Osteocyte (in vitro differentiated cells): ENCODE measurements around the gene GALNT7. TPM values are rescaled to one million over a fixed set of nuclear protein-coding genes. Genes with fewer than 3 reads are reported as not detected.

Experiments used
- DNase-seq: peaks from one replicate; pipeline ENCODE4 v3.0.0; 2021; ENCODE audit warnings: mixed read lengths; ENCODE audit not compliant: unreplicated experiment; ENCODE audit errors: extremely low spot score
- H3K27ac Mint-ChIP-seq: one replicate; pipeline ENCODE4 v1.8.0; 2021; ENCODE audit warnings: mild to moderate bottlenecking, mixed read lengths; ENCODE audit not compliant: unreplicated experiment
- H3K27me3 Mint-ChIP-seq: one replicate; pipeline ENCODE4 v1.8.0; 2021; ENCODE audit warnings: mixed read lengths; ENCODE audit not compliant: unreplicated experiment
- H3K36me3 Mint-ChIP-seq: one replicate; pipeline ENCODE4 v1.8.0; 2021; ENCODE audit warnings: mixed read lengths; ENCODE audit not compliant: unreplicated experiment
- H3K4me1 Mint-ChIP-seq: one replicate; pipeline ENCODE4 v1.8.0; 2021; ENCODE audit warnings: mixed read lengths; ENCODE audit not compliant: unreplicated experiment
- H3K4me3 Mint-ChIP-seq: one replicate; pipeline ENCODE4 v1.8.0; 2021; ENCODE audit warnings: mild to moderate bottlenecking, moderate library complexity, mixed read lengths; ENCODE audit not compliant: unreplicated experiment
- H3K9me3 Mint-ChIP-seq: one replicate; pipeline ENCODE4 v1.8.0; 2021; ENCODE audit warnings: mixed read lengths; ENCODE audit not compliant: unreplicated experiment
- total RNA-seq: library from RNA; stranded (reverse); gene quantifications from 2 replicates; pipeline ENCODE4 v1.2.1, GENCODE V29; 2021
- TF ChIP-seq, protein P1 (sequence below): fragments of 200-600 bp; sonication (generic); IDR thresholded peaks from 2 replicates; pipeline ENCODE4 v1.5.0; 2021; ENCODE audit warnings: antibody characterized with exemption, mild to moderate bottlenecking, moderate library complexity

GALNT7 gene
- total RNA-seq, 1 donor from 2014 or later: 38.5 TPM

DNA sequence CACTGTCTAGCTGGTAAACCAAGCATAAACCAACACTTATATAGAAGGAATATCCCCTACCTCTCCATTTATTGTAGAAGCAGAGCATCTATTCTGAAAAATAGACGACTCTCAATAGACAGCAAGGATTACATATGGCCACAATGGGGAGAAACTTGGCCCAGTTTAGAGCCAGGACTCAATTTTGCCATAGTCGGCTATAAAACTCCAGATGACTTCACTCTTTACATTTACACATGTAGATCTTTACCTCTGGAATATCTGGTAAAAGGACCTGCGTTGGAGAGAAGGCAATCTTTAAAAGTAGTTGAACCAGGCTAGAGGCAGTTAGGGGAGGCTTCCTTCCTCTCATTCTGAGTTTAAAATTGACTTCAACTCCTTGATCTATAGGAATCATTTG is 88.2 kb downstream of the GALNT7 start:
- H3K4me3 Mint-ChIP-seq: no peak overlapping the region
- DNase-seq: no peak
- H3K27ac Mint-ChIP-seq: no peak overlapping the region

DNA sequence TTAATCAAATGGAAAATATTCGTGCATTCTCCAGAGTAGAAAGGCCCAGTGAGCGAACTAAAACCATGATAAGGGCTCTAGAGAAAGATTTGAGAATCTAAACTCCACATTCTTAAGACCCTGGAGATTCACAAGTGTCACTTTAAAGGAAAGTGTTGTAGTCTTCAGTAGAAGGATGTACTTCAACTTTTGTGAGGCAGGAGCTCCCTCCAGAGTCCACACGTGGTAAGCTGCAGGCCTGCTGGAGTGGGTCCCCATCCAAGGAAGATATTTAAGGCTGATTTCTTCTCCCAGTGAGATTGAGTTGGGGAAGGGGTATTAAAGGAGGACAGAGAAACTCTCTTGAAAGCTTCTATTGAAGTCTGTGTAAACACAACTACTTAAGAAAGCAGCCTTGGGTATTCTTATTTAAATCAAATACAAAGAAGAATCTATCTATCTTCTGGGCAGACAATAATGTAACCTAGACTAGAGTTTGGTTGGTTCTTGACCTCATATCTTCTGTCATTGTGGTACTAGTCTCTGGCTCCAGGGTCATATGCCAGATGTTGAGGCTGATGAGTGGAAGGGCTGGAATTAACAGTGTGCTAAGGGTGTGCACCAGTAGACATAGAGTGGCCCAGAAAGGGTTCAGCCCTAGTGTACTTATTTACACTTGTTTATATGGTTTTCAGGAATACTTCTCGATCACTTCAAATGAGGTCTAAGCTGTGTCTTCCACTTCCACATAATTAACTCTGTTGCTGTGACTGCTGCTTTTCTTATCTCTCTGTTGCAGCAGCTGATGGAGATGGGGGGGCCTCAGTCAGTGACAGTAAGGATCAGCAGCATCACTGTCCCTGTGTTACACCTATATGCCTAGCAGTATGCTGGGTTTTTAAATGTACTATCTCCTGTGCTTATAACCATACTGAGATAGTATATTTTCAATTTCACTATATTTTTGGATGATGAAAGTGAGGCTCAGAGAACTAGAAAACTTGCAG is 89.4 kb downstream of the GALNT7 start:
- DNase-seq: peak; percentile 87
- TF ChIP-seq, protein P1, sequence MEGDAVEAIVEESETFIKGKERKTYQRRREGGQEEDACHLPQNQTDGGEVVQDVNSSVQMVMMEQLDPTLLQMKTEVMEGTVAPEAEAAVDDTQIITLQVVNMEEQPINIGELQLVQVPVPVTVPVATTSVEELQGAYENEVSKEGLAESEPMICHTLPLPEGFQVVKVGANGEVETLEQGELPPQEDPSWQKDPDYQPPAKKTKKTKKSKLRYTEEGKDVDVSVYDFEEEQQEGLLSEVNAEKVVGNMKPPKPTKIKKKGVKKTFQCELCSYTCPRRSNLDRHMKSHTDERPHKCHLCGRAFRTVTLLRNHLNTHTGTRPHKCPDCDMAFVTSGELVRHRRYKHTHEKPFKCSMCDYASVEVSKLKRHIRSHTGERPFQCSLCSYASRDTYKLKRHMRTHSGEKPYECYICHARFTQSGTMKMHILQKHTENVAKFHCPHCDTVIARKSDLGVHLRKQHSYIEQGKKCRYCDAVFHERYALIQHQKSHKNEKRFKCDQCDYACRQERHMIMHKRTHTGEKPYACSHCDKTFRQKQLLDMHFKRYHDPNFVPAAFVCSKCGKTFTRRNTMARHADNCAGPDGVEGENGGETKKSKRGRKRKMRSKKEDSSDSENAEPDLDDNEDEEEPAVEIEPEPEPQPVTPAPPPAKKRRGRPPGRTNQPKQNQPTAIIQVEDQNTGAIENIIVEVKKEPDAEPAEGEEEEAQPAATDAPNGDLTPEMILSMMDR: peak; percentile 94
- no peaks in the 10 kb centered on the region for H3K27me3 Mint-ChIP-seq
- no peak overlapping the region for H3K4me3 Mint-ChIP-seq
- H3K9me3 Mint-ChIP-seq: no peaks in the 10 kb centered on the region
- peaks cover 4% of the 10 kb centered on the region for H3K36me3 Mint-ChIP-seq
- peaks cover 10% of the 10 kb centered on the region for H3K4me1 Mint-ChIP-seq
- H3K27ac Mint-ChIP-seq: no peak overlapping the region

More for the DNA sequence above, 88.2 kb downstream of the GALNT7 start:
- H3K36me3 Mint-ChIP-seq: peaks cover 6% of the 10 kb centered on the region
- TF ChIP-seq, protein P1: no peak
- no peaks in the 10 kb centered on the region for H3K27me3 Mint-ChIP-seq
- peaks cover 4% of the 10 kb centered on the region for H3K9me3 Mint-ChIP-seq
- H3K4me1 Mint-ChIP-seq: peaks cover 19% of the 10 kb centered on the region

DNA sequence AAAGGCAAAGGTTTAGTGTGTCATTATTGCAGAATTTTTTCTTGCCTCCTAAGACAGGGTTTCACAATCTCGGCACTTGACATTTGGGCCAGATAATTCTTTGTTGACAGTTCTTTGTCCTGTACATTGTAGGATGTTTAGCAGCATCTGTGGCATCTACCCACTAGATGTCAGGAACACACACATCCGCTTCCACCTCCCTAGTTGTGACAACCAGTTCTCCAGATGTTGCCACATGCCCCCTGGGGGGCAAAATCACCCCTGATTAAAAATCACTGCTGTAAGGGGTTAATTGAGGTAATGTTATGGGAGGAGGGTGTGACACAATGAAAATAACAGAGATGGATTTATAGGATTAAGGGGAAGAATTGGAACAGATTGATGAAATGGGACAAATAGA is 90.3 kb downstream of the GALNT7 start:
- no peaks in the 10 kb centered on the region for H3K27me3 Mint-ChIP-seq
- no peaks in the 10 kb centered on the region for H3K36me3 Mint-ChIP-seq
- no peak overlapping the region for H3K27ac Mint-ChIP-seq
- no peak for DNase-seq
- TF ChIP-seq, protein P1: no peak
- H3K4me3 Mint-ChIP-seq: no peak overlapping the region
- peaks cover 6% of the 10 kb centered on the region for H3K4me1 Mint-ChIP-seq
- H3K9me3 Mint-ChIP-seq: no peaks in the 10 kb centered on the region

DNA sequence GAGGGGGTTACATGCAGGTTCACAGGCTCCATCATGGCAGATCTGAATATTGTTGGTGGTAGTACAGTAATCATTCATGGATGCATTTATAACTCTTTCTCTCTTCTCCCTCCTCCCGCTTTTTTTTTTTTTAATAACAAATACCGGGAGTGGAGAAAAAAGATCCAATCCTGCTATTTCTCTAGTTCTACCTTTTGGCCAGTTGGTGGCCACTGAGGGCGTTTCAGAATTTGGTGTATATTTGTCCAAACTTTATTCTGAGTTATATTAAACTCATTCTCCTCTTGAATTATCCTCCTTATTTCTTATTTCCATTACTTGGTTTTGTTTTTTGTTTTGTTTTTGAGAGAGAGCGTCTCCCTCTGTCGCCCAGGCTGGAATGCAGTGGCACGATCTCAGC is 90.7 kb downstream of the GALNT7 start:
- peaks cover 11% of the 10 kb centered on the region for H3K4me1 Mint-ChIP-seq
- no peaks in the 10 kb centered on the region for H3K9me3 Mint-ChIP-seq
- DNase-seq: no peak
- H3K27ac Mint-ChIP-seq: no peak overlapping the region
- TF ChIP-seq, protein P1: peak; percentile 19
- no peaks in the 10 kb centered on the region for H3K27me3 Mint-ChIP-seq
- no peaks in the 10 kb centered on the region for H3K36me3 Mint-ChIP-seq
- no peak overlapping the region for H3K4me3 Mint-ChIP-seq

DNA sequence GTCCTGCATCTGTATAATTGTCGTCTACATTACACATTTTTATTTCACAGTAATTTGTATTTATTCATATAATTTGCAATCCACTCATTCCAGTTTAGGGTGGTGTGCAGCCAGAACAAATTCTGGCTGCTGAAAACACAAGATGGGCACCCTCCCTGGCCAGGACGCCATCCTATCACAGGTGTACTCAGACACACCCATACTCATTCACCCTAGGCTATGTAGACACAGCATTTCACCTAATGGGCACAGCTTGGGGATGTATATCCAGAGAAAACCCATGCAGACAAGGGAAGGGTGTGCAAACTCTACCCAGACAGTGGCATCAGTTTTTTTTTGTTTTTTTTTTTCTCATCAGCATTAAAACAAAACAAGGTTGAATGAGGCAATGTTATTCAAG is 92.4 kb downstream of the GALNT7 start:
- H3K27ac Mint-ChIP-seq: no peak overlapping the region
- TF ChIP-seq, protein P1: no peak
- no peaks in the 10 kb centered on the region for H3K9me3 Mint-ChIP-seq
- DNase-seq: no peak
- H3K27me3 Mint-ChIP-seq: no peaks in the 10 kb centered on the region
- peaks cover 17% of the 10 kb centered on the region for H3K4me1 Mint-ChIP-seq
- H3K4me3 Mint-ChIP-seq: no peak overlapping the region
- no peaks in the 10 kb centered on the region for H3K36me3 Mint-ChIP-seq
